OCI-LY7 (cell line): ENCODE results near the gene GAMT. TPM values are rescaled to one million over a fixed set of nuclear protein-coding genes. Genes with fewer than 3 reads are reported as not detected.

Experiments used
- BruUV-seq: library from RNA; stranded (reverse); fragments of 400-500 nt; replicated peaks from 2 replicates; lab custom pipeline; 2021; lab: Mats Ljungman, UMichigan
- CTCF ChIA-PET: fragments of 300-600 bp; sonication (Branson Sonifier 250); formaldehyde crosslinking; loops from one replicate; lab custom pipeline; 2022; ENCODE audit warnings: antibody characterized with exemption; ENCODE audit not compliant: unreplicated experiment; lab: Charles Lee
- POLR2A ChIA-PET: fragments of 300-600 bp; sonication (Branson Sonifier 250); formaldehyde crosslinking; loops from one replicate; lab custom pipeline; 2022; ENCODE audit warnings: antibody characterized with exemption; lab: Charles Lee
- DNase-seq: peaks from one replicate; pipeline ENCODE4 v3.0.0-alpha.2; 2015; ENCODE audit warnings: low spot score
- H2AFZ ChIP-seq: fragments of 200-600 bp; sonication (generic), shearing (Covaris generic); 2 replicates; pipeline ENCODE4 v1.6.1; 2014; ENCODE audit warnings: mild to moderate bottlenecking, antibody characterized with exemption, low read length, moderate library complexity
- H3K27ac ChIP-seq: fragments of 200-600 bp; sonication (generic); 2 replicates; pipeline ENCODE4 v1.5.1; 2014; ENCODE audit warnings: mixed run types, low read depth, mild to moderate bottlenecking, moderate library complexity, low read length, inconsistent platforms; ENCODE audit not compliant: poor library complexity, severe bottlenecking
- H3K36me3 ChIP-seq: fragments of 200-600 bp; sonication (generic); 2 replicates; pipeline ENCODE4 v1.6.1; 2014; ENCODE audit warnings: mild to moderate bottlenecking, antibody characterized with exemption, low read length, moderate library complexity, mixed read lengths; ENCODE audit not compliant: insufficient read depth
- H3K4me1 ChIP-seq: fragments of 200-600 bp; sonication (generic); 2 replicates; pipeline ENCODE4 v1.5.1; 2014; ENCODE audit warnings: mild to moderate bottlenecking, low read length; ENCODE audit not compliant: insufficient read depth, poor library complexity, severe bottlenecking
- H3K4me2 ChIP-seq: fragments of 200-600 bp; sonication (generic); 2 replicates; pipeline ENCODE4 v1.6.1; 2014; ENCODE audit warnings: mild to moderate bottlenecking, low read length
- H3K4me3 ChIP-seq: fragments of 200-600 bp; sonication (generic); 2 replicates; pipeline ENCODE4 v1.5.1; 2014; ENCODE audit warnings: mild to moderate bottlenecking, low read depth, low read length; ENCODE audit not compliant: poor library complexity, severe bottlenecking
- H3K79me2 ChIP-seq: fragments of 200-600 bp; sonication (generic); 2 replicates; pipeline ENCODE4 v1.6.1; 2016; ENCODE audit warnings: low read depth, mild to moderate bottlenecking, low read length, moderate library complexity, mixed read lengths; ENCODE audit not compliant: insufficient read depth
- H3K9me2 ChIP-seq: fragments of 200-600 bp; sonication (generic); 2 replicates; pipeline ENCODE4 v1.6.1; 2016; ENCODE audit warnings: mild to moderate bottlenecking, low read length, mixed read lengths; ENCODE audit not compliant: insufficient read depth
- H3K9me3 ChIP-seq: fragments of 200-600 bp; sonication (generic); 2 replicates; pipeline ENCODE4 v1.6.1; 2014; ENCODE audit warnings: mild to moderate bottlenecking, mixed run types, low read length, mixed read lengths
- H4K20me1 ChIP-seq: fragments of 200-600 bp; sonication (generic); 2 replicates; pipeline ENCODE4 v1.6.1; 2014; ENCODE audit warnings: mild to moderate bottlenecking, antibody characterized with exemption, low read length, moderate library complexity, mixed read lengths; ENCODE audit not compliant: insufficient read depth
- EZH2phosphoT487 ChIP-seq: fragments of 200-600 bp; sonication (generic); IDR thresholded peaks from 2 replicates; pipeline ENCODE4 v1.6.1; 2018; ENCODE audit warnings: low read depth, borderline replicate concordance, mild to moderate bottlenecking, mixed run types, antibody characterized with exemption, low read length, moderate library complexity, mixed read lengths
- intact Hi-C: fragments of 100-400 bp; cut with micrococcal nuclease; formaldehyde crosslinking; loops from one replicate; pipeline ENCODE4 v1.10.0; 2022; ENCODE audit not compliant: unreplicated experiment
- total RNA-seq, 2 experiments: library from RNA; depleted of rRNA in 1 of 2; stranded (reverse); fragments of >200 nt in 1 of 2; shearing (Covaris generic) in 1 of 2; gene quantifications; 2 replicates each; pipeline ENCODE4 v1.2.3, GENCODE V29; 2014 to 2022
- TF ChIP-seq, protein P1 (sequence below): fragments of 200-600 bp; sonication (generic); conservative IDR thresholded peaks from 2 replicates; pipeline ENCODE4 v1.5.1; 2014; ENCODE audit warnings: mild to moderate bottlenecking, antibody characterized with exemption, low read length, moderate library complexity, mixed read lengths

GAMT gene
- total RNA-seq, 2 experiments from 2014 or later: 14.4 to 27.5 TPM

DNA sequence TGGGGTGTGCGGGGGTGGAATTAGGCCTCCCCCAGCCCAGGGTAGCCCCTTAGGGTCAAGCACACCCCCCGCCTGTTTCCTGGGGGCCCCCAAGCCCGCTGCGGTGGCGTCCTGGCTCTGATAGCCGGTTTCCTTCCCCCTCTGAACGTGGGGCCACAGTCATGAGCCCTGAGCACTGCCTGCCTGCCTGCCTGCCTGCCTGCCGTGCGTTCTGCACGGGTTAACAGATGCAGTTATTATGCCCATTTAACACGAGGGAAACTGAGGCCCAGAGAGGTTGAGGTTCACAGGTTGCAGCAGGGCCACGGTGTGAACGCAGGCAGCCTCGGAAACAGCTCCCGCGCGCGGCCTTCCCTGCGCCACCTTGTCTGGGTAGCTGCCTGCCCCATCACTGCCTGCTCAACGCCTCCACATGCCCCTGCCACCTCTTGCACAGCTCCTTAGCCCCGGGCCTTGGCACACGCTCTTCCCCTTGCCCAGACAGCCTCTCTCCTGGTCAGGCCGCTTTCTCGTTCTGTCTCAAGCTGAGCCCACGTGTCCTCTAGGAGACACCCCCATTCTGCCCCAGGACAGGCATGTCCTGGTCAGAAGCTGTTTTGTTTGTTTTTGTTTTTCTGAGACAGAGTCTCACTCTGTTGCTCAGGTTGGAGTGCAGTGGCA, 1.2 kb upstream of the GAMT start:
- intact Hi-C loops: no loop called here
- H2AFZ ChIP-seq: no peak overlapping the region
- H3K36me3 ChIP-seq: 0 out of 2 replicates have a peak, but pooled peaks cover 6% of the 10 kb centered on the region
- TF ChIP-seq EZH2phosphoT487: no peak
- TF ChIP-seq, protein P1, sequence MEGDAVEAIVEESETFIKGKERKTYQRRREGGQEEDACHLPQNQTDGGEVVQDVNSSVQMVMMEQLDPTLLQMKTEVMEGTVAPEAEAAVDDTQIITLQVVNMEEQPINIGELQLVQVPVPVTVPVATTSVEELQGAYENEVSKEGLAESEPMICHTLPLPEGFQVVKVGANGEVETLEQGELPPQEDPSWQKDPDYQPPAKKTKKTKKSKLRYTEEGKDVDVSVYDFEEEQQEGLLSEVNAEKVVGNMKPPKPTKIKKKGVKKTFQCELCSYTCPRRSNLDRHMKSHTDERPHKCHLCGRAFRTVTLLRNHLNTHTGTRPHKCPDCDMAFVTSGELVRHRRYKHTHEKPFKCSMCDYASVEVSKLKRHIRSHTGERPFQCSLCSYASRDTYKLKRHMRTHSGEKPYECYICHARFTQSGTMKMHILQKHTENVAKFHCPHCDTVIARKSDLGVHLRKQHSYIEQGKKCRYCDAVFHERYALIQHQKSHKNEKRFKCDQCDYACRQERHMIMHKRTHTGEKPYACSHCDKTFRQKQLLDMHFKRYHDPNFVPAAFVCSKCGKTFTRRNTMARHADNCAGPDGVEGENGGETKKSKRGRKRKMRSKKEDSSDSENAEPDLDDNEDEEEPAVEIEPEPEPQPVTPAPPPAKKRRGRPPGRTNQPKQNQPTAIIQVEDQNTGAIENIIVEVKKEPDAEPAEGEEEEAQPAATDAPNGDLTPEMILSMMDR: no peak
- no peaks in the 10 kb centered on the region for H3K9me3 ChIP-seq
- no peaks in the 10 kb centered on the region for H3K79me2 ChIP-seq
- peaks cover 19% of the 10 kb centered on the region for H3K4me1 ChIP-seq
- H3K4me2 ChIP-seq: no peak overlapping the region
- H3K27ac ChIP-seq: no peak overlapping the region
- no peak overlapping the region for H3K4me3 ChIP-seq
- H4K20me1 ChIP-seq: no peaks in the 10 kb centered on the region
- DNase-seq: no peak
- POLR2A ChIA-PET: no interaction called here
- no peaks in the 10 kb centered on the region for H3K9me2 ChIP-seq
- no TSS peak for BruUV-seq
- CTCF ChIA-PET: no interaction called here

DNA sequence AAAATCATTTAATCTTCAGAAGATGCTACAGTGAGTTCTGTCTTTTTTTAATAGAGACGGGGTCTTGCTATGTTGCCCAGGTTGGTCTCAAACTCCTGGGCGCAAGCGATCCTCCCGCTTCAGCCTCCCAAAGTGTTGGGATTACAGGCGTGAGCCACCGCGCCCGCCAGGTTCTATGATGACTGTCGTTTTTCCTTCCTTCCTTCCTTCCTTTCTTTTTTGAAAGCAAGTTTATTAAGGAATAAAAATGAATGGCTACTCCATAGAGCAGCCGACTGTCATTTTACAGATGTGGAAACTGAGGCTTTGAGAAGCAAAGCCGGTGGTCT, 511 bp upstream of the GAMT start:
- ChIA-PET POLR2A (no interaction called here), CTCF (no interaction called here)
- Histone ChIP-seq H3K4me3 (peak overlapping the region; percentile 71), H2AFZ (no peak overlapping the region; the same call in 1 of the 2 replicates), H3K9me3 (no peaks in the 10 kb centered on the region), H3K36me3 (0 out of 2 replicates have a peak, but pooled peaks cover 13% of the 10 kb centered on the region), H4K20me1 (no peaks in the 10 kb centered on the region), H3K79me2 (no peaks in the 10 kb centered on the region), H3K27ac (no peak overlapping the region), H3K4me1 (peaks cover 17% of the 10 kb centered on the region), H3K9me2 (no peaks in the 10 kb centered on the region), H3K4me2 (peak overlapping the region; percentile 78)
- intact Hi-C loops: no loop called here
- no TSS peak for BruUV-seq
- TF ChIP-seq, protein P1: no peak
- no peak for TF ChIP-seq EZH2phosphoT487
- DNase-seq: no peak
